ENCODE results near the gene SYNGR3.

DNA sequence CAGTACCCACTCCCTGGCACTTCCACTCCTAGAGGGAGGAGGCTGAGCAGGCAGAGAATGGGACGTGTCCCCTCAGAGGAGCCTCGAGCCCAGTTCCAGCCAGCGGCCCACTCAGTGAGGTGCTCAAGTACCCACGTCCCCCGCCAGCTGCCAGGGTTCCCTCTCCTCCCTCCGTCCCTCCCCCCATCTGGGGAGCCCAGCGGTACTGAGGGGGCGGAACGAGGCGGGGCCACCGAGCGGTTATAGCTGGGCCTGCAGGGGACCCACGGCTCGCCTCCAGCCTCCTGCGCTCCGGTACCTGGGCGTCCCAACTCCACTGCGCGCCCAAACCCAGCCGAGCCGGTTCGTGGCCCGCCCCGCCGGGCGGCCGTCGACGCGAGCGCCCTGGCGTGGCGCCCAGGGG is 29.7 kb downstream of the SYNGR3 start, which contains the start of gene NPW:
- TF ChIP-seq, protein P1, sequence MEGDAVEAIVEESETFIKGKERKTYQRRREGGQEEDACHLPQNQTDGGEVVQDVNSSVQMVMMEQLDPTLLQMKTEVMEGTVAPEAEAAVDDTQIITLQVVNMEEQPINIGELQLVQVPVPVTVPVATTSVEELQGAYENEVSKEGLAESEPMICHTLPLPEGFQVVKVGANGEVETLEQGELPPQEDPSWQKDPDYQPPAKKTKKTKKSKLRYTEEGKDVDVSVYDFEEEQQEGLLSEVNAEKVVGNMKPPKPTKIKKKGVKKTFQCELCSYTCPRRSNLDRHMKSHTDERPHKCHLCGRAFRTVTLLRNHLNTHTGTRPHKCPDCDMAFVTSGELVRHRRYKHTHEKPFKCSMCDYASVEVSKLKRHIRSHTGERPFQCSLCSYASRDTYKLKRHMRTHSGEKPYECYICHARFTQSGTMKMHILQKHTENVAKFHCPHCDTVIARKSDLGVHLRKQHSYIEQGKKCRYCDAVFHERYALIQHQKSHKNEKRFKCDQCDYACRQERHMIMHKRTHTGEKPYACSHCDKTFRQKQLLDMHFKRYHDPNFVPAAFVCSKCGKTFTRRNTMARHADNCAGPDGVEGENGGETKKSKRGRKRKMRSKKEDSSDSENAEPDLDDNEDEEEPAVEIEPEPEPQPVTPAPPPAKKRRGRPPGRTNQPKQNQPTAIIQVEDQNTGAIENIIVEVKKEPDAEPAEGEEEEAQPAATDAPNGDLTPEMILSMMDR (IDR thresholded peaks at IDR 0.05 in 4 of 5, conservative IDR thresholded peaks at IDR 0.05 in 1 of 5) = no peak
- no peak for TF ChIP-seq POLR2A (IDR thresholded peaks at IDR 0.05)
